Fibroblast of pulmonary artery (primary cell): Measurements from ENCODE around the gene CASKIN1.

ENCODE experiments used
- DNase-seq: peaks from one replicate; pipeline ENCODE4 v3.0.0-alpha.2; 2010; ENCODE audit warnings: low read depth
- H3K4me3 ChIP-seq: replicated peaks from 2 replicates; pipeline ENCODE4 v1.5.1; 2011; ENCODE audit warnings: low read depth, mild to moderate bottlenecking, control low read depth, low read length, moderate library complexity
- TF ChIP-seq, protein P1 (sequence below): IDR thresholded peaks from 2 replicates; pipeline ENCODE4 v1.5.1; 2011; ENCODE audit warnings: mild to moderate bottlenecking, control low read depth, low read length, inconsistent platforms; ENCODE audit errors: missing control alignments

The CASKIN1 gene

DNA sequence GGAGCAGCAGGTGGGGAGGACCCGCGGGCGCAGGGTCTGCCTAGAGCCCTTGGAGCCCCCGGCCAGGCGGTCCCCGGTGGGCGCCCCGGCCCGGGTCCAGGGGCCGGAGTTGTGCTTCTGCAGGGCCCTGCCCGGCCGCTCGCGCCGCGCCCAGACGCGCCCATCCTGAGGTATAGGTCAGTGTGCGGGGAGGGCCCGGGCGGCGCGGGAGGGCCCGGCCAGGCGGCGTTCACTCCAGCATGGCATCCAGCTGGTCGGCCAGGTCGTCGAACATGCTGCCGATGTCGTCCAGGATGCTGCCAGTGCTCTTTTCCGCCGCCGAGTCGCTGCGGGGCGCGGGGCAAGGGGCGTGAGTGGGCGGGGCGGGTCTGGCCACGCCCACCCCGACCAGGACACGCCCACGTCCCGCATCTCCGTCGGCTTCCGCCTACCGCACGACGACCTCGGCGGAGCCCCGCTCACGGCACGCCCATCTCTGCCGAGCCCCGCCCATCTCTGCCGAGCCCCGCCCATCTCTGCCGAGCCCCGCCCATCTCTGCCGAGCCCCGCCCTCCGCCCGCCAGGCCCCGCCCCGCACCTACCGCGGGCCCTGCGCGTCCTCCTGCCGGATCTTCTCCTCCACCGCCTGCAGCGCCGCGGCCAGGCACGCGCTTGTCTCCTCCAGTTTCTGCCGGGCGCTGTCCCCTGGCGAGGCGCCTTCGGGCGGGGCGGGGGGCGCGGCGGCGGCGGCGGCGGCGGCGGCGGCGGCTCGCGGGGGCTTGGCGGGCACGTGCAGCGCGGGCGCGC lies 17.9 kb downstream of the CASKIN1 start:
- TF ChIP-seq, protein P1, sequence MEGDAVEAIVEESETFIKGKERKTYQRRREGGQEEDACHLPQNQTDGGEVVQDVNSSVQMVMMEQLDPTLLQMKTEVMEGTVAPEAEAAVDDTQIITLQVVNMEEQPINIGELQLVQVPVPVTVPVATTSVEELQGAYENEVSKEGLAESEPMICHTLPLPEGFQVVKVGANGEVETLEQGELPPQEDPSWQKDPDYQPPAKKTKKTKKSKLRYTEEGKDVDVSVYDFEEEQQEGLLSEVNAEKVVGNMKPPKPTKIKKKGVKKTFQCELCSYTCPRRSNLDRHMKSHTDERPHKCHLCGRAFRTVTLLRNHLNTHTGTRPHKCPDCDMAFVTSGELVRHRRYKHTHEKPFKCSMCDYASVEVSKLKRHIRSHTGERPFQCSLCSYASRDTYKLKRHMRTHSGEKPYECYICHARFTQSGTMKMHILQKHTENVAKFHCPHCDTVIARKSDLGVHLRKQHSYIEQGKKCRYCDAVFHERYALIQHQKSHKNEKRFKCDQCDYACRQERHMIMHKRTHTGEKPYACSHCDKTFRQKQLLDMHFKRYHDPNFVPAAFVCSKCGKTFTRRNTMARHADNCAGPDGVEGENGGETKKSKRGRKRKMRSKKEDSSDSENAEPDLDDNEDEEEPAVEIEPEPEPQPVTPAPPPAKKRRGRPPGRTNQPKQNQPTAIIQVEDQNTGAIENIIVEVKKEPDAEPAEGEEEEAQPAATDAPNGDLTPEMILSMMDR, result no peak
- H3K4me3 ChIP-seq, result no peak overlapping the region
- peak; percentile 32 for DNase-seq

- H3K4me3 ChIP-seq, result no peak overlapping the region
- DNase-seq, result no peak
- TF ChIP-seq, protein P1, result no peak
These were observed 18.8 kb downstream of the CASKIN1 start for GRCh38 chr16:2177561-2177960.

DNA sequence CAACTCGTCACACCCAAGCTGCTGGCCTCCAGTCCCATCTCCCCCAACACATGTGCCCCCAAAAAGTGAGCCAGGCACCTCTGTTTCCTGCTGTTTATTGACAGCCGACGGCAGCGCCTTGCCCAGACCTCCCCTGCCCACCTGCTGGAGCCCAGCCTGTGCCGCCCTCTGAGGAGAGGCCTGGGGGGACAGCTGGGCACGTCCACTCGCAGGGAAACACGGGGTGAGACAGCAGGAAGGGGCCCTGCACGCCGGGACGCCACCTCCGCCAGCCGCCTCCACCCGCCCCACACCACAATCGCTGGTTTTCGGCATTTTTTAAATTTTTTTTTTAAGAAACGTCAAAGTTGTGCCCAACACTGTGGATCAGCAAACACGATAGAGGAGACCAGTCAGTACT lies 19.3 kb downstream of the CASKIN1 start:
- TF ChIP-seq, protein P1, result no peak
- no peak for DNase-seq
- no peak overlapping the region for H3K4me3 ChIP-seq

DNA sequence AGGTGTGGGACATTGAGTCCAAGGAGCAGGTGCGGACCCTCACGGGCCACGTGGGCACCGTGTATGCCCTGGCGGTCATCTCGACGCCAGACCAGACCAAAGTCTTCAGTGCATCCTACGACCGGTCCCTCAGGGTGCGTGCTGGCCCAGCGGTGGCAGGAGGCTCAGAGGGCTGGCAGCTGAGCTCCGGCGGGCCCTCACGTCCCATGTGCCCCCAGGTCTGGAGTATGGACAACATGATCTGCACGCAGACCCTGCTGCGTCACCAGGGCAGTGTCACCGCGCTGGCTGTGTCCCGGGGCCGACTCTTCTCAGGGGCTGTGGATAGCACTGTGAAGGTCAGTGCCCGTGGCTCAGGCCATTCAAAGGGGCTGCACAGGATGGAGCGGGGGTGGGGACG lies 20.4 kb downstream of the CASKIN1 start:
- no peak overlapping the region for H3K4me3 ChIP-seq
- no peak for DNase-seq
- TF ChIP-seq, protein P1, result no peak

- TF ChIP-seq, protein P1, result no peak
- DNase-seq, result no peak
- no peak overlapping the region for H3K4me3 ChIP-seq
These were observed 21.0 kb downstream of the CASKIN1 start for GRCh38 chr16:2175454-2175853.

- TF ChIP-seq, protein P1, result no peak
- no peak overlapping the region for H3K4me3 ChIP-seq
- no peak for DNase-seq
These were observed 21.8 kb downstream of the CASKIN1 start for GRCh38 chr16:2174396-2175131.
